Hepatic stellate cell (primary cell): ENCODE results near the gene RSU1.
A peak's percentile ranks its signal among the peaks of the same experiment; 100 is the strongest.
"Not testable (repeated sequence)": the region's sequence is repeated elsewhere in the genome, so short reads cannot be mapped to it uniquely, and the experiment has no call there.

Source experiments
- DNase-seq: peaks from one replicate; pipeline ENCODE4 v3.0.0; 2011; ENCODE audit warnings: low spot score

Gene RSU1

GRCh38 chr10:16780338-16780880 lies 36.8 kb downstream of the RSU1 start:
- no peak for DNase-seq

- no peak for DNase-seq
Measured at GRCh38 chr10:16779384-16779915, 37.8 kb downstream of the RSU1 start.

- DNase-seq: peak; percentile 36
Measured at GRCh38 chr10:16777473-16778370, 39.5 kb downstream of the RSU1 start.

- no peak for DNase-seq
Measured at GRCh38 chr10:16776896-16777295, 40.3 kb downstream of the RSU1 start.

GRCh38 chr10:16773334-16773733 lies 43.9 kb downstream of the RSU1 start:
- DNase-seq: no peak

- no peak for DNase-seq
Measured at GRCh38 chr10:16770670-16771069, 46.6 kb downstream of the RSU1 start.

GRCh38 chr10:16770141-16770540 lies 47.1 kb downstream of the RSU1 start:
- DNase-seq: no peak

GRCh38 chr10:16769331-16769730 lies 47.9 kb downstream of the RSU1 start:
- no peak for DNase-seq

- DNase-seq: no peak
Measured at GRCh38 chr10:16768702-16769101, 48.5 kb downstream of the RSU1 start.

GRCh38 chr10:16765509-16766375 lies 51.5 kb downstream of the RSU1 start:
- no peak for DNase-seq

GRCh38 chr10:16761300-16761699 lies 55.9 kb downstream of the RSU1 start:
- no peak for DNase-seq

GRCh38 chr10:16756561-16757221 lies 60.5 kb downstream of the RSU1 start:
- DNase-seq: no peak

GRCh38 chr10:16754765-16755164 lies 62.5 kb downstream of the RSU1 start:
- no peak for DNase-seq

- not testable (repeated sequence) for DNase-seq
Measured at GRCh38 chr10:16752849-16753248, 64.4 kb downstream of the RSU1 start.

GRCh38 chr10:16752099-16752498 lies 65.1 kb downstream of the RSU1 start:
- no peak for DNase-seq

- DNase-seq: no peak
Measured at GRCh38 chr10:16751244-16751643, 66.0 kb downstream of the RSU1 start.

GRCh38 chr10:16750461-16750860 lies 66.8 kb downstream of the RSU1 start:
- DNase-seq: no peak

GRCh38 chr10:16748749-16749148 lies 68.5 kb downstream of the RSU1 start:
- no peak for DNase-seq

GRCh38 chr10:16746856-16747255 lies 70.4 kb downstream of the RSU1 start:
- DNase-seq: no peak

GRCh38 chr10:16745061-16745460 lies 72.2 kb downstream of the RSU1 start:
- no peak for DNase-seq

- DNase-seq: no peak
Measured at GRCh38 chr10:16742165-16742960, 74.9 kb downstream of the RSU1 start.
